Panc1 (cell line): ENCODE data around the gene CDC6. TPM values are rescaled to one million over a fixed set of nuclear protein-coding genes. Genes with fewer than 3 reads are reported as not detected.

Source experiments
- ATAC-seq: fragments of 200-7000 bp; cut with Tn5 transposase; 2 replicates; pipeline ENCODE4 v1.9.1; 2020; ENCODE audit warnings: mild to moderate bottlenecking, moderate library complexity
- BruUV-seq: library from RNA; stranded (reverse); fragments of 400-500 nt; replicated peaks from 2 replicates; lab custom pipeline; 2021; lab: Mats Ljungman, UMichigan
- CTCF ChIA-PET: fragments of 300-600 bp; sonication (Branson Sonifier 250); formaldehyde crosslinking; loops from one replicate; lab custom pipeline; 2022; ENCODE audit warnings: antibody characterized with exemption; lab: Charles Lee
- POLR2A ChIA-PET: fragments of 300-600 bp; sonication (Branson Sonifier 250); formaldehyde crosslinking; loops from one replicate; lab custom pipeline; 2022; ENCODE audit warnings: antibody characterized with exemption; lab: Charles Lee
- DNase-seq: peaks from one replicate; pipeline ENCODE4 v3.0.0-alpha.2; 2010; ENCODE audit warnings: low read depth, low spot score
- H3K27ac ChIP-seq: 2 replicates; pipeline ENCODE4 v1.5.1; 2011; ENCODE audit warnings: mild to moderate bottlenecking, low read length, inconsistent platforms
- H3K27me3 ChIP-seq: fragments of 200-500 bp; sonication (Bioruptor generic); 2 replicates; pipeline ENCODE4 v1.6.0; 2014; ENCODE audit warnings: low read length, inconsistent platforms; ENCODE audit not compliant: control insufficient read depth, insufficient read depth
- H3K36me3 ChIP-seq: fragments of 200-500 bp; sonication (Bioruptor generic); 2 replicates; pipeline ENCODE4 v1.5.1; 2014; ENCODE audit warnings: inconsistent platforms, mild to moderate bottlenecking, low read length, moderate library complexity; ENCODE audit not compliant: control insufficient read depth, insufficient read depth
- H3K4me1 ChIP-seq: 2 replicates; pipeline ENCODE4 v1.5.1; 2011; ENCODE audit warnings: inconsistent platforms, mild to moderate bottlenecking, low read length, moderate library complexity; ENCODE audit not compliant: control insufficient read depth, insufficient read depth
- H3K4me3 ChIP-seq, 2 experiments: 2 replicates each; pipeline ENCODE4 v1.5.1; 2011 to 2012; ENCODE audit warnings: low read depth in 2 of 2, low read length in 2 of 2, mild to moderate bottlenecking in 2 of 2, inconsistent platforms in 1 of 2, moderate library complexity in 1 of 2
- H3K9me3 ChIP-seq: fragments of 200-500 bp; sonication (Bioruptor generic); 2 replicates; pipeline ENCODE4 v1.5.1; 2014; ENCODE audit warnings: low read depth, mild to moderate bottlenecking, inconsistent platforms, low read length, moderate library complexity; ENCODE audit not compliant: control insufficient read depth, insufficient read depth
- POLR2AphosphoS5 ChIP-seq: IDR thresholded peaks from 2 replicates; pipeline ENCODE4 v1.6.1; 2012; ENCODE audit warnings: mild to moderate bottlenecking, low read depth, low read length, moderate library complexity
- SIN3A ChIP-seq: IDR thresholded peaks from 2 replicates; pipeline ENCODE4 v1.6.1; 2012; ENCODE audit warnings: low read depth, mild to moderate bottlenecking, low read length, moderate library complexity, borderline replicate concordance; ENCODE audit not compliant: insufficient read depth
- TCF7L2 ChIP-seq: IDR thresholded peaks from 2 replicates; pipeline ENCODE4 v1.6.1; 2011; ENCODE audit warnings: mild to moderate bottlenecking, low read depth, low read length, inconsistent platforms
- in situ Hi-C: cut with HindIII; loops from 2 replicates; pipeline ENCODE4 v1.10.0; 2016; ENCODE audit warnings: low sequenced_read_pairs, low pct_unique_long_range_greater_than_20kb
- intact Hi-C: fragments of 100-400 bp; cut with micrococcal nuclease; formaldehyde crosslinking; loops from one replicate; pipeline ENCODE4 v1.10.0; 2022; ENCODE audit not compliant: unreplicated experiment
- total RNA-seq: library from RNA; stranded (reverse); gene quantifications from one replicate; pipeline ENCODE4 v1.2.1, GENCODE V29; 2021; ENCODE audit not compliant: unreplicated experiment
- TF ChIP-seq, protein P1 (sequence below), 2 experiments: IDR thresholded peaks; 2 replicates each; pipeline ENCODE4 v1.6.1; 2011 to 2012; ENCODE audit warnings: low read depth in 2 of 2, control low read depth in 1 of 2, low read length in 1 of 2, mild to moderate bottlenecking in 1 of 2, moderate library complexity in 1 of 2; ENCODE audit not compliant: insufficient read depth in 1 of 2
- TF ChIP-seq, protein P2 (sequence below): fragments of 450-650 bp; IDR thresholded peaks from 2 replicates; pipeline ENCODE4 v1.5.1; 2017; ENCODE audit warnings: mild to moderate bottlenecking

The CDC6 gene
- total RNA-seq, 1 experiment from 2014 or later, result 66.3 TPM

DNA sequence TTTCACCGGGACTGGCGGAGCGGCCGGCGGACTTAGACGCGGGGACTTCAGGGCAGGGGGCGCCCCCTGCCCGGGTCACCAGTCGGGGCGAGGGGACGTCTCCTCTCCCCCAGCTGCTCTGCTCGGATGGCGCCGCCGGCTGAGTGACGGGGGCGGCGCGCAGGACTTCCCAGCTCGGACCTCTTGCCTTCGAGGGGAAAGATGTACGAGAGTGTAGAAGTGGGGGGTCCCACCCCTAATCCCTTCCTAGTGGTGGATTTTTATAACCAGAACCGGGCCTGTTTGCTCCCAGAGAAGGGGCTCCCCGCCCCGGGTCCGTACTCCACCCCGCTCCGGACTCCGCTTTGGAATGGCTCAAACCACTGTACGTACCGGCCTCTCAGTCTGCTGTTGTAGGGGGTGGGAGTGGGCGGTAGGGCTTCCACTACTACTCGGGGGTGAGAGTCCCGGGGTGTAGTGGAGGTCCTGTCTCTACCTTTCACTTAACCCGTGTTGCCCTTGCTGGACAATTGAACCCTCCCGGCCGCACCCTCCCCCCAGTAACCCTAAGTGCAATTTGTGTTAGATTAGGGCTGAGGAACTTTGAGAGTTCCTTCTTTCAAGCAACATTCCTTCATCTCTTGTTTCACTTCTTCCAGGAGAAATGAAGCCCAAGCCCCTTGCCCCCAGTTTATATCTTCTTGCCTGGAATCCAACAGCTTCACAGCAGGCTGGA is 55.0 kb downstream of the CDC6 start:
- ChIA-PET CTCF (interaction anchor here (0.6 kb wide), 1 partner anchor 278 kb away, joined by 3 read pairs; no protein-coding TSS in a partner anchor), POLR2A (no interaction called here)
- Histone ChIP-seq H3K4me3 (peak overlapping the region; percentile 59 to 75), H3K27me3 (no peaks in the 10 kb centered on the region), H3K4me1 (peaks cover 76% of the 10 kb centered on the region), H3K36me3 (0 out of 2 replicates have a peak, but pooled peaks cover 2% of the 10 kb centered on the region), H3K27ac (peak overlapping the region; percentile 80), H3K9me3 (no peaks in the 10 kb centered on the region)
- in situ Hi-C loops, result no loop called here
- DNase-seq, result no peak
- intact Hi-C loops, result no loop called here
- no TSS peak for BruUV-seq
- ATAC-seq, result no peak
- TF ChIP-seq POLR2AphosphoS5, result no peak
- TF ChIP-seq, protein P1, sequence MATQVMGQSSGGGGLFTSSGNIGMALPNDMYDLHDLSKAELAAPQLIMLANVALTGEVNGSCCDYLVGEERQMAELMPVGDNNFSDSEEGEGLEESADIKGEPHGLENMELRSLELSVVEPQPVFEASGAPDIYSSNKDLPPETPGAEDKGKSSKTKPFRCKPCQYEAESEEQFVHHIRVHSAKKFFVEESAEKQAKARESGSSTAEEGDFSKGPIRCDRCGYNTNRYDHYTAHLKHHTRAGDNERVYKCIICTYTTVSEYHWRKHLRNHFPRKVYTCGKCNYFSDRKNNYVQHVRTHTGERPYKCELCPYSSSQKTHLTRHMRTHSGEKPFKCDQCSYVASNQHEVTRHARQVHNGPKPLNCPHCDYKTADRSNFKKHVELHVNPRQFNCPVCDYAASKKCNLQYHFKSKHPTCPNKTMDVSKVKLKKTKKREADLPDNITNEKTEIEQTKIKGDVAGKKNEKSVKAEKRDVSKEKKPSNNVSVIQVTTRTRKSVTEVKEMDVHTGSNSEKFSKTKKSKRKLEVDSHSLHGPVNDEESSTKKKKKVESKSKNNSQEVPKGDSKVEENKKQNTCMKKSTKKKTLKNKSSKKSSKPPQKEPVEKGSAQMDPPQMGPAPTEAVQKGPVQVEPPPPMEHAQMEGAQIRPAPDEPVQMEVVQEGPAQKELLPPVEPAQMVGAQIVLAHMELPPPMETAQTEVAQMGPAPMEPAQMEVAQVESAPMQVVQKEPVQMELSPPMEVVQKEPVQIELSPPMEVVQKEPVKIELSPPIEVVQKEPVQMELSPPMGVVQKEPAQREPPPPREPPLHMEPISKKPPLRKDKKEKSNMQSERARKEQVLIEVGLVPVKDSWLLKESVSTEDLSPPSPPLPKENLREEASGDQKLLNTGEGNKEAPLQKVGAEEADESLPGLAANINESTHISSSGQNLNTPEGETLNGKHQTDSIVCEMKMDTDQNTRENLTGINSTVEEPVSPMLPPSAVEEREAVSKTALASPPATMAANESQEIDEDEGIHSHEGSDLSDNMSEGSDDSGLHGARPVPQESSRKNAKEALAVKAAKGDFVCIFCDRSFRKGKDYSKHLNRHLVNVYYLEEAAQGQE (IDR thresholded peaks at IDR 0.05; ENCODE audit: insufficient read depth in 1 of 2, low read depth in 2 of 2, low read length in 1 of 2), result no peak
- no peak for TF ChIP-seq SIN3A
- no peak for TF ChIP-seq TCF7L2
- TF ChIP-seq, protein P2, sequence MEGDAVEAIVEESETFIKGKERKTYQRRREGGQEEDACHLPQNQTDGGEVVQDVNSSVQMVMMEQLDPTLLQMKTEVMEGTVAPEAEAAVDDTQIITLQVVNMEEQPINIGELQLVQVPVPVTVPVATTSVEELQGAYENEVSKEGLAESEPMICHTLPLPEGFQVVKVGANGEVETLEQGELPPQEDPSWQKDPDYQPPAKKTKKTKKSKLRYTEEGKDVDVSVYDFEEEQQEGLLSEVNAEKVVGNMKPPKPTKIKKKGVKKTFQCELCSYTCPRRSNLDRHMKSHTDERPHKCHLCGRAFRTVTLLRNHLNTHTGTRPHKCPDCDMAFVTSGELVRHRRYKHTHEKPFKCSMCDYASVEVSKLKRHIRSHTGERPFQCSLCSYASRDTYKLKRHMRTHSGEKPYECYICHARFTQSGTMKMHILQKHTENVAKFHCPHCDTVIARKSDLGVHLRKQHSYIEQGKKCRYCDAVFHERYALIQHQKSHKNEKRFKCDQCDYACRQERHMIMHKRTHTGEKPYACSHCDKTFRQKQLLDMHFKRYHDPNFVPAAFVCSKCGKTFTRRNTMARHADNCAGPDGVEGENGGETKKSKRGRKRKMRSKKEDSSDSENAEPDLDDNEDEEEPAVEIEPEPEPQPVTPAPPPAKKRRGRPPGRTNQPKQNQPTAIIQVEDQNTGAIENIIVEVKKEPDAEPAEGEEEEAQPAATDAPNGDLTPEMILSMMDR, result no peak

DNA sequence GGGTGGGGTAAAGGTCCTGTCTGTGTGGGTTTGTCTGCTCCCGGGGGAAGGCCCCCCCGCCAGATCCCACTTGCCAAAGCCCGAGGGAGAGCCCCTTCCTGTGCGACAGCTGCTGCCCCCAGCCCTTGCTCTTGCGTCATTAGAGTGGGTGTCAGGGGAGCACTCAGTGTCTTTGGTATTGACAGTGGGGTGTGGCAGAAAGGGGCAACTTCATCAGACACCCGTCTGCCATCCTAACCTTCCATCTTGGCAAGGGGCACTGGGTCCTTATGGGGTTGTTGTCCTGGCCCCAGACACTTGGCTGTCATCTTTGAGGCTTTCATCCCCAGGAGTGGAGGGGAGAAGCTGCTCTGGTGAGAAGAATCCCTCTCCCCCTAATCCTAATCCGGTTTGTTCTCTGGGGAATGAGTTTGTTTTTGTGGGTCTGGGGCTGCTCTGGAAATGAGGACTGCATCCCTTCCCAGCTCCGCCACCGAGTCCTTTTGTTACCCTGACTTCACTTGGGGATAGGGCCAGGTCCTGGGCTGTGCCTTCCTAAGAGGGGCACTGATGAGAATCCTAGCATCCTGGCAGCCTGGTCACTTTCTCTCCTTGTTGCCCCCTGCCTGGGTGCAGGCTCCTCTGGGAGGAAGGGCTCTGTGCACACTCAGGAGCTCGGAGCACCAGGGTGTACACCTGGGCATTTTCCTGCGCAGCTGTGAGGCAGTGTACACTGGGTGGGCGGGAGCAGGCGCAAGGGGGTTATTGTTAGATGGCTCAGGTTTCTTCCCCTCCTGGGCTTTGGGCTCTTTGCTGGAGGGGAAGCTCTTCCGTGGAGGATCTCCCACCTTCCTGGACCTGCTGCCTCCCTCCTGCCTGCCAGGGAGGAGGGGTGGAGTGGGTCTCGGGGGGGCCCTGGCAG is 55.8 kb downstream of the CDC6 start:
- Histone ChIP-seq H3K9me3 (no peaks in the 10 kb centered on the region), H3K27ac (peak overlapping the region; percentile 80), H3K4me3 (peak overlapping the region; percentile 59 to 75), H3K27me3 (no peaks in the 10 kb centered on the region), H3K4me1 (peaks cover 81% of the 10 kb centered on the region), H3K36me3 (0 out of 2 replicates have a peak, but pooled peaks cover 2% of the 10 kb centered on the region)
- BruUV-seq, result no TSS peak
- ATAC-seq, result no peak
- DNase-seq, result no peak
- intact Hi-C loops, result no loop called here
- TF ChIP-seq, protein P2, result no peak
- TF ChIP-seq, protein P1 (IDR thresholded peaks at IDR 0.05; ENCODE audit: insufficient read depth in 1 of 2, low read depth in 2 of 2, low read length in 1 of 2), result no peak
- TF ChIP-seq TCF7L2, result no peak
- no peak for TF ChIP-seq POLR2AphosphoS5
- no peak for TF ChIP-seq SIN3A
- CTCF ChIA-PET, result no interaction called here
- POLR2A ChIA-PET, result interaction anchor here (0.6 kb wide), 2 partner anchors 55 to 144 kb away, joined by 3 read pairs; no protein-coding TSS in a partner anchor
- in situ Hi-C loops, result no loop called here
